Measurements from ENCODE around the gene DDR2. TPM values are rescaled to one million over a fixed set of nuclear protein-coding genes. Genes with fewer than 3 reads are reported as not detected.

Gene DDR2
- total and polyA plus RNA-seq, 4 donors = 2.3 to 55.7 (median 17.6) TPM

DNA sequence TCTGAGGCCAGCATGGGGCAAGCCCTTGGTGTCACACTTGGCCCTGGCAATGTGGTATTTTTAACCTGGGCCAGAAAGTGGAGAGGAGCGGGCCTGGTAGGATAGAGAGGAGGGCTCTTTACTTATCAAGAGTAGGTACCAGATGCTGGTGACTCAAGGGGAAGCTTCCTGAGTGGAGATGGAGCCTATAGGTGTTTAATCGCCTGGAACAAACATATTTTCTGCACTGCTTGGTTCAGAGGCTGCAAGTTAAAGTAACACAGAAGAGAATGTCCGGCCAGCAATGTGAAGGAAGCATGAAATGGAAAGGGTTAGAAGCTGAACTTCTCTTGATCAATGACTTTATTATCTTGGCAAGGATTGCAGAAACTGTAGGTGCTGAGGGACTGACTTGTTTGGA, 74.3 kb downstream of the DDR2 start:
- Histone ChIP-seq H3K4me1 (ENCODE audit: control insufficient read depth in 5 of 5, insufficient read depth in 5 of 5, low read length in 5 of 5) (peaks cover 6 to 29% (median 17%) of the 10 kb centered on the region in 5 donors), H3K27ac (ENCODE audit: low read depth in 1 of 2, low read length in 1 of 2) (no peak overlapping the region), H3K9ac (ENCODE audit: insufficient read depth in 1 of 2, low read length in 2 of 2) (no peak overlapping the region), H3K4me3 (no peak overlapping the region), H3K36me3 (ENCODE audit: control insufficient read depth in 4 of 4, insufficient read depth in 4 of 4, low read length in 4 of 4) (peaks cover 0 to 17% (median 4%) of the 10 kb centered on the region in 4 donors), H3K27me3 (ENCODE audit: control insufficient read depth in 3 of 3, insufficient read depth in 3 of 3, low read length in 2 of 3) (no peaks in the 10 kb centered on the region), H3K9me3 (ENCODE audit: control insufficient read depth in 4 of 4, insufficient read depth in 3 of 4, low read length in 3 of 4) (peaks cover 0 to 2% (median 0%) of the 10 kb centered on the region in 4 donors)
- DNase-seq (no peak), ATAC-seq (ENCODE audit: insufficient read depth, low FRiP score) (no peak)
- TF ChIP-seq, protein P1, sequence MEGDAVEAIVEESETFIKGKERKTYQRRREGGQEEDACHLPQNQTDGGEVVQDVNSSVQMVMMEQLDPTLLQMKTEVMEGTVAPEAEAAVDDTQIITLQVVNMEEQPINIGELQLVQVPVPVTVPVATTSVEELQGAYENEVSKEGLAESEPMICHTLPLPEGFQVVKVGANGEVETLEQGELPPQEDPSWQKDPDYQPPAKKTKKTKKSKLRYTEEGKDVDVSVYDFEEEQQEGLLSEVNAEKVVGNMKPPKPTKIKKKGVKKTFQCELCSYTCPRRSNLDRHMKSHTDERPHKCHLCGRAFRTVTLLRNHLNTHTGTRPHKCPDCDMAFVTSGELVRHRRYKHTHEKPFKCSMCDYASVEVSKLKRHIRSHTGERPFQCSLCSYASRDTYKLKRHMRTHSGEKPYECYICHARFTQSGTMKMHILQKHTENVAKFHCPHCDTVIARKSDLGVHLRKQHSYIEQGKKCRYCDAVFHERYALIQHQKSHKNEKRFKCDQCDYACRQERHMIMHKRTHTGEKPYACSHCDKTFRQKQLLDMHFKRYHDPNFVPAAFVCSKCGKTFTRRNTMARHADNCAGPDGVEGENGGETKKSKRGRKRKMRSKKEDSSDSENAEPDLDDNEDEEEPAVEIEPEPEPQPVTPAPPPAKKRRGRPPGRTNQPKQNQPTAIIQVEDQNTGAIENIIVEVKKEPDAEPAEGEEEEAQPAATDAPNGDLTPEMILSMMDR (IDR thresholded peaks at IDR 0.05; ENCODE audit: control extremely low read depth, extremely low read depth) = no peak
- WGBS, 2 donors = 93 to 96% methylated on average over 3 of the region's 3 CpGs

DNA sequence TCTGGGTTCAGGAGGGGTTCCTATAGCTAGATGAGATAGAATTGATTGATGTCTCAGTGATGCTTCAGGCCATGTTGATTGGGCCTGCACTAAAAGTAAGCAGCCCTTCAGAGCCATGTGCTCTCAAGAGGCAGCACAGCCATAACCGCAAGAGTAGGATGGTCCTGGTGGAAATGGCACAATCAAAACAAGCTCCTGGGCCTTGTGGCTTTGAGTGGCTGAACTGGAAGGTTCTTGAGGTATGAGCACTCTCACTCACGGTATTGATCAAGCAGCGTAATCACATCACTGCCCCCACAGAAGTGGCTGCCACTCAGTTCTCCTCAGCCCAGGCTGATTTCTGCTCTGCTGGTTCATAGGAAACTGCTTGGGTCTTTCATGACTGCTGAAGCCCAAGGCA, 76.0 kb downstream of the DDR2 start:
- H3K27ac ChIP-seq (ENCODE audit: low read depth in 1 of 2, low read length in 1 of 2) = no peak overlapping the region
- H3K36me3 ChIP-seq (ENCODE audit: control insufficient read depth in 4 of 4, insufficient read depth in 4 of 4, low read length in 4 of 4) = peaks cover 0 to 17% (median 4%) of the 10 kb centered on the region in 4 donors
- H3K4me1 ChIP-seq (ENCODE audit: control insufficient read depth in 5 of 5, insufficient read depth in 5 of 5, low read length in 5 of 5) = peaks cover 6 to 28% (median 17%) of the 10 kb centered on the region in 5 donors
- H3K4me3 ChIP-seq = no peak overlapping the region
- ATAC-seq (ENCODE audit: insufficient read depth, low FRiP score) (no peak), DNase-seq (no peak)
- TF ChIP-seq, protein P1 (IDR thresholded peaks at IDR 0.05; ENCODE audit: control extremely low read depth, extremely low read depth) = no peak
- no peak overlapping the region for H3K9ac ChIP-seq (ENCODE audit: insufficient read depth in 1 of 2, low read length in 2 of 2)
- 75 to 86% methylated on average over 3 of the region's 3 CpGs for WGBS, 2 donors
- H3K9me3 ChIP-seq (ENCODE audit: control insufficient read depth in 4 of 4, insufficient read depth in 3 of 4, low read length in 3 of 4) = peaks cover 0 to 2% (median 0%) of the 10 kb centered on the region in 4 donors
- H3K27me3 ChIP-seq (ENCODE audit: control insufficient read depth in 3 of 3, insufficient read depth in 3 of 3, low read length in 2 of 3) = no peaks in the 10 kb centered on the region

- Histone ChIP-seq H3K9me3 (ENCODE audit: control insufficient read depth in 4 of 4, insufficient read depth in 3 of 4, low read length in 3 of 4) (peaks cover 0 to 2% (median 0%) of the 10 kb centered on the region in 4 donors), H3K36me3 (ENCODE audit: control insufficient read depth in 4 of 4, insufficient read depth in 4 of 4, low read length in 4 of 4) (peaks cover 0 to 17% (median 4%) of the 10 kb centered on the region in 4 donors), H3K4me1 (ENCODE audit: control insufficient read depth in 5 of 5, insufficient read depth in 5 of 5, low read length in 5 of 5) (peaks cover 6 to 25% (median 17%) of the 10 kb centered on the region in 5 donors), H3K4me3 (no peak overlapping the region), H3K27ac (ENCODE audit: low read depth in 1 of 2, low read length in 1 of 2) (peak overlapping the region in 1 of 2 donors; percentile 6), H3K27me3 (ENCODE audit: control insufficient read depth in 3 of 3, insufficient read depth in 3 of 3, low read length in 2 of 3) (no peaks in the 10 kb centered on the region), H3K9ac (ENCODE audit: insufficient read depth in 1 of 2, low read length in 2 of 2) (peak overlapping the region in 1 of 2 donors; percentile 46)
- DNase-seq = no peak
- no peak for ATAC-seq (ENCODE audit: insufficient read depth, low FRiP score)
- WGBS, 2 donors = 62 to 69% methylated on average over 4 of the region's 4 CpGs
- TF ChIP-seq, protein P1 (IDR thresholded peaks at IDR 0.05; ENCODE audit: control extremely low read depth, extremely low read depth) = no peak
Observed at GRCh38 chr1:162709132-162709860, 77.0 kb downstream of the DDR2 start.
